ENCODE measurements around the gene CDKAL1.

DNA sequence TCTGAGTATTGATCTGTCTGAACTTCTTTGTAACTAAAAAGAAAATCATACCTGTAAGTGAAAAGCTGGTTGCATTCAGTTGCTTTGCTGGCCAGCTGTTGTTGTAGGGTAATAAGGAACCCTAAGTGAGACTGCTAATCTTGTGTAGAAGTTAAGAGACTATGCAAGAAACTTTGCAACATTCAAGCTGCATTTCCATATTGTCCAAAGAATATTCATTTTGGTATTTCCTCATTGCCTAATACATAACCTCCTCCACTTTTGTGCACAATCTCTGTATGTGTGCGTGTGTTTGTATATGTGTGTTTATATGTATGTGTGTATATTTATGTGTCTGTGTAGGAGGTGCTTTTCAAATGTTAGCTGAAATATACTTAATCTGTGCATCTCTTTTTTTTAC, 414.9 kb downstream of the CDKAL1 start:
- TF ChIP-seq EP300 (IDR thresholded peaks at IDR 0.05) (no peak), POLR2AphosphoS5 (IDR thresholded peaks at IDR 0.05) (no peak)
- TF ChIP-seq, protein P1, sequence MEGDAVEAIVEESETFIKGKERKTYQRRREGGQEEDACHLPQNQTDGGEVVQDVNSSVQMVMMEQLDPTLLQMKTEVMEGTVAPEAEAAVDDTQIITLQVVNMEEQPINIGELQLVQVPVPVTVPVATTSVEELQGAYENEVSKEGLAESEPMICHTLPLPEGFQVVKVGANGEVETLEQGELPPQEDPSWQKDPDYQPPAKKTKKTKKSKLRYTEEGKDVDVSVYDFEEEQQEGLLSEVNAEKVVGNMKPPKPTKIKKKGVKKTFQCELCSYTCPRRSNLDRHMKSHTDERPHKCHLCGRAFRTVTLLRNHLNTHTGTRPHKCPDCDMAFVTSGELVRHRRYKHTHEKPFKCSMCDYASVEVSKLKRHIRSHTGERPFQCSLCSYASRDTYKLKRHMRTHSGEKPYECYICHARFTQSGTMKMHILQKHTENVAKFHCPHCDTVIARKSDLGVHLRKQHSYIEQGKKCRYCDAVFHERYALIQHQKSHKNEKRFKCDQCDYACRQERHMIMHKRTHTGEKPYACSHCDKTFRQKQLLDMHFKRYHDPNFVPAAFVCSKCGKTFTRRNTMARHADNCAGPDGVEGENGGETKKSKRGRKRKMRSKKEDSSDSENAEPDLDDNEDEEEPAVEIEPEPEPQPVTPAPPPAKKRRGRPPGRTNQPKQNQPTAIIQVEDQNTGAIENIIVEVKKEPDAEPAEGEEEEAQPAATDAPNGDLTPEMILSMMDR (IDR thresholded peaks at IDR 0.05): no peak
